ENCODE data around the gene ACSS2. TPM values are rescaled to one million over a fixed set of nuclear protein-coding genes. Genes with fewer than 3 reads are reported as not detected.

Gene ACSS2
- total RNA-seq, result 42.9 and 46.2 TPM in 2 replicates

GRCh38 chr20:34876406-34877282 lies at the start of gene ACSS2:
ACSS2 (plus strand) TSS chr20:34876612; CDS start chr20:34876646, 34 bp downstream.
- DNase-seq (ENCODE audit: low read depth in 2 of 2), result peak; percentile 99

GRCh38 chr20:34829191-34829590 lies 47.2 kb upstream of the ACSS2 start:
- DNase-seq (ENCODE audit: low read depth in 2 of 2), result no peak

GRCh38 chr20:34831936-34832335 lies 44.5 kb upstream of the ACSS2 start:
- DNase-seq (ENCODE audit: low read depth in 2 of 2), result no peak

GRCh38 chr20:34834459-34834893 lies 41.9 kb upstream of the ACSS2 start:
- peak; percentile 48 to 56 for DNase-seq (ENCODE audit: low read depth in 2 of 2)

- no peak for DNase-seq (ENCODE audit: low read depth in 2 of 2)
Measured at GRCh38 chr20:34842143-34842542, 34.3 kb upstream of the ACSS2 start.

- no peak for DNase-seq (ENCODE audit: low read depth in 2 of 2)
Measured at GRCh38 chr20:34843421-34843820, 33.0 kb upstream of the ACSS2 start.

GRCh38 chr20:34848597-34848996 lies 27.8 kb upstream of the ACSS2 start:
- DNase-seq (ENCODE audit: low read depth in 2 of 2), result no peak

- DNase-seq (ENCODE audit: low read depth in 2 of 2), result no peak
Measured at GRCh38 chr20:34849778-34850177, 26.6 kb upstream of the ACSS2 start.

- no peak for DNase-seq (ENCODE audit: low read depth in 2 of 2)
Measured at GRCh38 chr20:34850969-34851368, 25.4 kb upstream of the ACSS2 start.

GRCh38 chr20:34852298-34852697 lies 24.1 kb upstream of the ACSS2 start:
- DNase-seq (ENCODE audit: low read depth in 2 of 2), result no peak

GRCh38 chr20:34859367-34859766 lies 17.0 kb upstream of the ACSS2 start:
- no peak for DNase-seq (ENCODE audit: low read depth in 2 of 2)

- DNase-seq (ENCODE audit: low read depth in 2 of 2), result no peak
Measured at GRCh38 chr20:34859826-34860545, 16.4 kb upstream of the ACSS2 start.

GRCh38 chr20:34861386-34862084 lies 14.9 kb upstream of the ACSS2 start:
- DNase-seq (ENCODE audit: low read depth in 2 of 2), result no peak

- DNase-seq (ENCODE audit: low read depth in 2 of 2), result no peak
Measured at GRCh38 chr20:34862724-34863123, 13.7 kb upstream of the ACSS2 start.

- no peak for DNase-seq (ENCODE audit: low read depth in 2 of 2)
Measured at GRCh38 chr20:34863421-34863965, 12.9 kb upstream of the ACSS2 start.

GRCh38 chr20:34864216-34864615 lies 12.2 kb upstream of the ACSS2 start:
- no peak for DNase-seq (ENCODE audit: low read depth in 2 of 2)

GRCh38 chr20:34871320-34871926 lies 5.0 kb upstream of the ACSS2 start:
- DNase-seq (ENCODE audit: low read depth in 2 of 2), result no peak

GRCh38 chr20:34871966-34872621 lies 4.3 kb upstream of the ACSS2 start:
- DNase-seq (ENCODE audit: low read depth in 2 of 2), result no peak

- DNase-seq (ENCODE audit: low read depth in 2 of 2), result peak; percentile 57 to 82
Measured at GRCh38 chr20:34872622-34873224, 3.7 kb upstream of the ACSS2 start, which contains the start of gene GGT7. GGT7 (minus strand) TSS chr20:34872856; CDS start chr20:34872815, 41 bp downstream.

GRCh38 chr20:34873583-34874093 lies 2.8 kb upstream of the ACSS2 start:
- no peak for DNase-seq (ENCODE audit: low read depth in 2 of 2)

Measured in lung microvascular endothelial cell (primary cell).